OCI-LY1 (cell line): ENCODE results near the gene SESN1.

Experiments
- CTCF ChIP-seq: fragments of 200-600 bp; sonication (generic), shearing (Covaris generic); IDR thresholded peaks from 2 replicates; pipeline ENCODE4 v1.5.1; 2017; ENCODE audit warnings: mild to moderate bottlenecking, antibody characterized with exemption, low read length, moderate library complexity, mixed read lengths
- EZH2 ChIP-seq: fragments of 200-600 bp; sonication (generic), shearing (Covaris generic); IDR thresholded peaks from 2 replicates; pipeline ENCODE4 v1.8.0; 2017; ENCODE audit warnings: borderline replicate concordance, mixed run types, mild to moderate bottlenecking, antibody characterized with exemption, low read length, moderate library complexity, mixed read lengths

- TF ChIP-seq CTCF (no peak), EZH2 (no peak)
Observed at GRCh38 chr6:108987156-108987555, 107.5 kb downstream of the SESN1 start.
